ENCODE results near the gene DRC7.

Gene DRC7

DNA sequence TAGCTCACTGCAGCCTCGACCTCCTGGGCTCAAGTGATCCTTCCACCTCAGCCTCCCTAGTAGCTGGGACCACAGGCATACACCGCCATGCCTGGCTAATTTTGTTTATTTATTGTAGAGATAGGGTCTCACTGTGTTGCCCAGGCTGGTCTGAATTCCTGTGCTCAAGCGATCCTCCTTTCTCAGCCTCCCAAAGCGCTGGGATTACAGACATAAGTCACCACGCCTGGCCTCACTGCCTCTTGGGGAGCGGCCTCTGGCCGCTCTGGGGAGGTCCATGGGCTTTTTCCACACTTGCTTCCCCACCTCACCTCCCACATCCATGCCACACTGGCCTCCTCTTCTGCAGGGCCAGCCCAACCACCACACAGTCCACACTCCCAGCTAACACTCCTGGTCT, 44.8 kb upstream of the DRC7 start:
- no peak for DNase-seq (ENCODE audit: insufficient read length, low spot score)
- TF ChIP-seq POLR2AphosphoS5 (IDR thresholded peaks at IDR 0.05; ENCODE audit: low read depth, low read length) = no peak
- no peak for TF ChIP-seq POLR2A (IDR thresholded peaks at IDR 0.05; ENCODE audit: low read depth, low read length)
- no peak for TF ChIP-seq POU2F2 (IDR thresholded peaks at IDR 0.05; ENCODE audit: low read depth, low read length)
- TF ChIP-seq PAX5 (IDR thresholded peaks at IDR 0.05; ENCODE audit: insufficient read depth, low read length, severe bottlenecking) = no peak
- no peak for TF ChIP-seq TAF1 (IDR thresholded peaks at IDR 0.05; ENCODE audit: low read depth, low read length)
- no peak for TF ChIP-seq SPI1 (IDR thresholded peaks at IDR 0.05; ENCODE audit: low read depth, low read length)
- FAIRE-seq = no peak

DNA sequence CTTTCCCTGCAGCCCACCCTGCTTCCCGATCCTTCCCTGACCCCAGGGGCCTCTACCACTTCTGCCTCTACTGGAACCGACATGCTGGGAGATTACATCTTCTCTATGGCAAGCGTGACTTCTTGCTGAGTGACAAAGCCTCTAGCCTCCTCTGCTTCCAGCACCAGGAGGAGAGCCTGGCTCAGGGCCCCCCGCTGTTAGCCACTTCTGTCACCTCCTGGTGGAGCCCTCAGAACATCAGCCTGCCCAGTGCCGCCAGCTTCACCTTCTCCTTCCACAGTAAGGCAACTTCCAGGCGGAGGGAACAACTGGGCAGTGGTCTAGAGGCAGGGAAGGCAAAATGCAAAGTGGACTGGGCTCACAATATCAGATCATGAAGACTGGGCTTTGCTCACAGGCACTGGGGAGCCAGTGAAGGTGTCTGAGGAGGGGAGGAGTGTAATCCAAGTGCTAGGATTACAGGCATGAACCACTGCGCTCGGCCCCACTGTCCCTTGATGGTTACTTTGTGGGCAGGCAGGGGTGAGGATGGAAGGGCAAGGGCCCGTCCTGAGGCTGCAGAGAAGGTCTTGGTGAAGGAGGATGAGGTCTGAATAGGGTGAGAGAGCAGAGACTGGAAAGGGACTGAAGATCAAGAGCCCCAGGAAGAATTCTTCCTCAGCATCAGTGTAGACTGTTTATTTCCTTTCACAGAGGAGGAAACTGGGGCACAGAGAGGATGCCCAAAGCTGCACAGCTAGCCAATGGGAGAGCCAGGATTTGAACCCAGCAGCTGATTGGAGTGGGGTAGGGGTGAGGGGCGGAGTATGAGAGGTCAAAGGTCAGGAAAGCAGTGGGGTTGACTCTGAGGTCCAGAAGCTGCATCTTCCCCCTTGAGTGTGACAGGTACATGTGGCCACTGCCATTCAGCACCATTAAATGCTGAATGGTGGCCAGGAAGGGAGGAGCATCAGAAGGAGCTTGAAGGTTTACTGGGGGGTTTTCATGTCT, 43.0 kb upstream of the DRC7 start:
- FAIRE-seq = no peak
- DNase-seq (ENCODE audit: insufficient read length, low spot score) = no peak
- no peak for TF ChIP-seq POLR2AphosphoS5 (IDR thresholded peaks at IDR 0.05; ENCODE audit: low read depth, low read length)
- TF ChIP-seq POU2F2 (IDR thresholded peaks at IDR 0.05; ENCODE audit: low read depth, low read length) = no peak
- TF ChIP-seq PAX5 (IDR thresholded peaks at IDR 0.05; ENCODE audit: insufficient read depth, low read length, severe bottlenecking) = no peak
- no peak for TF ChIP-seq POLR2A (IDR thresholded peaks at IDR 0.05; ENCODE audit: low read depth, low read length)
- TF ChIP-seq TAF1 (IDR thresholded peaks at IDR 0.05; ENCODE audit: low read depth, low read length) = no peak
- no peak for TF ChIP-seq SPI1 (IDR thresholded peaks at IDR 0.05; ENCODE audit: low read depth, low read length)

DNA sequence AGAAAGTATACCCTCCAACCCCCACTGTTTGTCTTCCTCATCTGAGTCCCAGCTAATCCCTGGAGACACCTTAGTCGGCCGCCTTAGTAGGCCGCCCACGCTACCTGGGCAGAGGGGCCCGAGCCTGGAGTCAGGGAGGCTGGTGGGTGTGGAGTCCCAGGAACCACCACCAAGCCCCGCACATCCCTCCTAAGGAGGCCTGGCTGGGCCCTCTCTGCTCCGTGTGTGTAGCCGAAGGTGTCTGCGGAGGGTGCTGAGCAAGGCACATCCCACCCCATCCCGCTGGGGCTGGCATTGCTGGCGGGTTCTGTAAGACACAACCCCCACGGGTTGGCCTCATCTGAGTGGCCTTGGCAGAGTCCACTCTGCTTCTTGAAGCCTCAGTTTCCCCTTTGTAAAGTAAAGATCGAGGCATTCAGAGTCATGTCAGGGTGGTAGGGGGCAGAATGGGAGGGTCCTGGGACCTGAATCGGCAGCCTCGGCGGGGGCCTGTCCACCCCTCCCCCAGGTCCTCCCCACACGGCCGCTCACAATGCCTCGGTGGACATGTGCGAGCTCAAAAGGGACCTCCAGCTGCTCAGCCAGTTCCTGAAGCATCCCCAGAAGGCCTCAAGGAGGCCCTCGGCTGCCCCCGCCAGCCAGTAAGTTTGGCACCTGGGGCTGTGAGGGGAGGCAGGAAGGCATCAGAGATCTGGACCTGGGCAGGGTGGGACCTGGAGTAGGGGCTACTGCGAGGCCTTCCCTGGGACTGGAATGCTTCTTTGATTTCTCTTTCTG, 41.7 kb upstream of the DRC7 start:
- DNase-seq (ENCODE audit: insufficient read length, low spot score) = no peak
- no peak for TF ChIP-seq PAX5 (IDR thresholded peaks at IDR 0.05; ENCODE audit: insufficient read depth, low read length, severe bottlenecking)
- TF ChIP-seq POLR2A (IDR thresholded peaks at IDR 0.05; ENCODE audit: low read depth, low read length) = no peak
- TF ChIP-seq POU2F2 (IDR thresholded peaks at IDR 0.05; ENCODE audit: low read depth, low read length) = no peak
- no peak for TF ChIP-seq TAF1 (IDR thresholded peaks at IDR 0.05; ENCODE audit: low read depth, low read length)
- no peak for TF ChIP-seq SPI1 (IDR thresholded peaks at IDR 0.05; ENCODE audit: low read depth, low read length)
- no peak for TF ChIP-seq POLR2AphosphoS5 (IDR thresholded peaks at IDR 0.05; ENCODE audit: low read depth, low read length)
- no peak for FAIRE-seq

DNA sequence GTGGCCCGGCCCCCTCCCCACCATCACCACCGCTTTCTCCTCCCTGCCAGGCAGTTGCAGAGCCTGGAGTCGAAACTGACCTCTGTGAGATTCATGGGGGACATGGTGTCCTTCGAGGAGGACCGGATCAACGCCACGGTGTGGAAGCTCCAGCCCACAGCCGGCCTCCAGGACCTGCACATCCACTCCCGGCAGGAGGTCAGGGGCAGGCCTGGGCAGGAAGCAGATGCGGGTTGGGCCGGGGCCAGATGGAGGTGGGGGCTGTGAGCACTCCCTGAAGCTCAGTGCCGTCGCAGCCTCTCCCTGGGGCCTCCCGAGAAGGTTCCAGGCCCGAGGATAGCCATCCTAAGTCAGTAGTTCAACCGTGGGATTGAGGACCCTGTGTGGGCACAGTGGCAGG, 40.7 kb upstream of the DRC7 start:
- TF ChIP-seq POLR2A (IDR thresholded peaks at IDR 0.05; ENCODE audit: low read depth, low read length) = no peak
- TF ChIP-seq SPI1 (IDR thresholded peaks at IDR 0.05; ENCODE audit: low read depth, low read length) = no peak
- TF ChIP-seq POLR2AphosphoS5 (IDR thresholded peaks at IDR 0.05; ENCODE audit: low read depth, low read length) = no peak
- TF ChIP-seq POU2F2 (IDR thresholded peaks at IDR 0.05; ENCODE audit: low read depth, low read length) = no peak
- TF ChIP-seq TAF1 (IDR thresholded peaks at IDR 0.05; ENCODE audit: low read depth, low read length) = no peak
- no peak for TF ChIP-seq PAX5 (IDR thresholded peaks at IDR 0.05; ENCODE audit: insufficient read depth, low read length, severe bottlenecking)
- DNase-seq (ENCODE audit: insufficient read length, low spot score) (no peak), FAIRE-seq (no peak)

DNA sequence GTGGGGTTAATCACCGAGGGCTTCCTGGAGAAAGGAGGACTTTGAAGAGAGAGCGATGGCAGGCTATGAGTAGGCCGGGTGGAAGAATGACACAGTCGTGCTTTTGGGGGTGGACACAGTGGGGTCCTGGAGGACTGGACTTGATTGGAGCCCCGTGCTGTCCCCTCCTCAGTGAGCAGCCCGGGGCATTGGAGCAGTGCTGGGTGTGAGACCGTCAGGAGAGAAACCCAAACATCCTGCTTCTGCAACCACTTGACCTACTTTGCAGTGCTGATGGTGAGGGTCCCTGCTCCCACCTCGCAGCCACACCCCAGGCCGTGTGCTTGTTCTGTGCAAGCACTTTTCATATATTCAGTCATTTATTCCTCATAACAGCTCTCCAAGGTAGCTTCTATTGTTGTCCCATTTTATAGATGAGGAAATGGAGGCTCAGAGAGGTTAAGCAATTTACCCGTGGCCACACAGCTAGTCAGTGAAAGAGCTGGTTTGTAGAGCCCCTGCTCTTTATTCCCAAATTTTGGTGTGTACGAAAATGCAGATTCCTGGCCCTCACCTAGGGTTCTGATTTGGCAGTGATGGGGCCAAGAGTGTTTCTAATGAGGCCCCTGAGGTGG, 38.2 kb upstream of the DRC7 start:
- TF ChIP-seq POLR2A (IDR thresholded peaks at IDR 0.05; ENCODE audit: low read depth, low read length) (no peak), PAX5 (IDR thresholded peaks at IDR 0.05; ENCODE audit: insufficient read depth, low read length, severe bottlenecking) (no peak), SPI1 (IDR thresholded peaks at IDR 0.05; ENCODE audit: low read depth, low read length) (no peak), POU2F2 (IDR thresholded peaks at IDR 0.05; ENCODE audit: low read depth, low read length) (no peak), POLR2AphosphoS5 (IDR thresholded peaks at IDR 0.05; ENCODE audit: low read depth, low read length) (no peak)
- no peak for DNase-seq (ENCODE audit: insufficient read length, low spot score)
- FAIRE-seq = no peak

DNA sequence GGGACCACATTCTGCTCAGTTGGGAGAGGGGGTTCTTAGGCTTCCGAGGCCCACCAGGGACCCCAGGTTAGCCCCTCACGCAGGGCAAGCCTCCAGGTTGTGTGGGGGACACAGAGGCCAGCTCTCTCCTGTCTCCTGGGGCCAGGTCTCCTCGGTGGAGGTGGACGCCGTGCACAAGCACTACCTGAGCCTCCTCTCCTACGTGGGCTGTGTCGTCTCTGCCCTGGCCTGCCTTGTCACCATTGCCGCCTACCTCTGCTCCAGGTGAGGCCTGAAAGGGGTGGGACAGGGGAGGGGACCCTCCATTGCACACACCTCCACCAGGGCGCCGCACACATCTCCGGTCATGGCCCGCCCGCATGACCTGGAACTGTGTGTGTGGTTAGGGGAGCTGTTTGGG, 37.4 kb upstream of the DRC7 start:
- FAIRE-seq = no peak
- TF ChIP-seq POLR2AphosphoS5 (IDR thresholded peaks at IDR 0.05; ENCODE audit: low read depth, low read length) = no peak
- DNase-seq (ENCODE audit: insufficient read length, low spot score) = no peak

DNA sequence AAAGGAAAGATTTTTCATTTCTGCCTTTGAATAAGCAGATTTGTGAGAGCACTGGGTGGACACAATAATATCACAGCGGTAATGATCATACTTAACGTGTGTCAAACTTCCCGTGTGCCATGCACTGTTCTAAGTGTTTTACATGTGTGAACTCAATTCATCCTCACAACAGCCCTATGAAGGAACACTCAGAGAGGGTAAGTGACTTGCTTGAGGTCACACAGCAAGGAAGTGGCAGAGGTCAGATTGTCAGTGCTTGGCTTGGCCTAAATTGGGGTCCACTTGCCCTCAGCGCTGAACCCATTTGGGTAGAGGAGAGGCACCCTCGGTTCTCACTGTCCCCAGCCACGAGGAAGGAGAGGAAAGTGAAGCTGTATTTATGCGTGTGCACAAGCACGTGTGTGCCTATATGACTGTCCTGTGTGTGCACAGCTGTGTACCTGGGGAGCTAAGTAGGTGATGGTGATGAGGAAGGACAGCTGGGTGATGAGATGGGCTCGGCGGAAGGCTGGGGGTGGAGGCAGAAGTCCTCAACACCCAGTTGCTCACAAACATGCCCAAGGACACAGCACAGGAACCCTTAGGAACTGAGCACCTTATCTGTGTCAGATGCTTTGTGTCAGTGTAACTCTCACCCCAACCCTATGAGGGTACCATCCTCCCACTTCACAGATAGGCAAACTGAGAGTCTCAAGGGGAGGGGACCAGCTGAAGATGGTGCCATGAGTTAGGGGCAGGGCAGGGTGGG, 36.3 kb upstream of the DRC7 start:
- no peak for TF ChIP-seq TAF1 (IDR thresholded peaks at IDR 0.05; ENCODE audit: low read depth, low read length)
- no peak for TF ChIP-seq POLR2AphosphoS5 (IDR thresholded peaks at IDR 0.05; ENCODE audit: low read depth, low read length)
- TF ChIP-seq POLR2A (IDR thresholded peaks at IDR 0.05; ENCODE audit: low read depth, low read length) = no peak
- TF ChIP-seq SPI1 (IDR thresholded peaks at IDR 0.05; ENCODE audit: low read depth, low read length) = no peak
- TF ChIP-seq POU2F2 (IDR thresholded peaks at IDR 0.05; ENCODE audit: low read depth, low read length) = no peak
- TF ChIP-seq PAX5 (IDR thresholded peaks at IDR 0.05; ENCODE audit: insufficient read depth, low read length, severe bottlenecking) = no peak
- DNase-seq (ENCODE audit: insufficient read length, low spot score) = no peak
- no peak for FAIRE-seq

DNA sequence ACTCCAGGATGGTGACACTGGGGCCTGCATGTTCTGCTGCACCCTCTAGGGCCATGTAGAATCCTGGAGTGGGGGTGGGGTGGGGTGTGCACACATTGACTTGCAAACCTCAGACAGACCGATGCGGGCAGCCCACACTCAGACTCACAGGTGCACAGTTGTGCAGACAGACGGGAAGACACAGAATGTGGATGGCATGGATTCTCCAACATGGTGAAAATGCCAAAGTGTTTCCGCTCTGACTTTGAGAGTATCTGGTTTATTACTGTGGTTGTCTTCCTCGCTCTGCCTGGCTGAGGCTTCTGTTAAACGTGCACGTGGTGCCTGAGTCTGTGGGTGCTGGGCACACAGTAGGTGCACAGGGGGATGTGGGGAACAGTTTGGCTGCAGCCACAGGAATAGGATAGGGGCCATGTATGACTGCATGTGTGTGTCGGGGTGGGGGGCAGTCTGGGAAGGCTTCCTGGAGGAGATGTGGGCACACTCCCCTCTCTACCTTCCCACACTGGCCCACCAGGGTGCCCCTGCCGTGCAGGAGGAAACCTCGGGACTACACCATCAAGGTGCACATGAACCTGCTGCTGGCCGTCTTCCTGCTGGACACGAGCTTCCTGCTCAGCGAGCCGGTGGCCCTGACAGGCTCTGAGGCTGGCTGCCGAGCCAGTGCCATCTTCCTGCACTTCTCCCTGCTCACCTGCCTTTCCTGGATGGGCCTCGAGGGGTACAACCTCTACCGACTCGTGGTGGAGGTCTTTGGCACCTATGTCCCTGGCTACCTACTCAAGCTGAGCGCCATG, 35.5 kb upstream of the DRC7 start:
- no peak for FAIRE-seq

More for the DNA sequence above, 35.5 kb upstream of the DRC7 start:
- TF ChIP-seq SPI1 (IDR thresholded peaks at IDR 0.05; ENCODE audit: low read depth, low read length) (no peak), PAX5 (IDR thresholded peaks at IDR 0.05; ENCODE audit: insufficient read depth, low read length, severe bottlenecking) (no peak), POU2F2 (IDR thresholded peaks at IDR 0.05; ENCODE audit: low read depth, low read length) (no peak), POLR2AphosphoS5 (IDR thresholded peaks at IDR 0.05; ENCODE audit: low read depth, low read length) (no peak), POLR2A (IDR thresholded peaks at IDR 0.05; ENCODE audit: low read depth, low read length) (no peak), TAF1 (IDR thresholded peaks at IDR 0.05; ENCODE audit: low read depth, low read length) (no peak)
- no peak for DNase-seq (ENCODE audit: insufficient read length, low spot score)
